ENCODE measurements around the gene VANGL2.

- TF ChIP-seq POLR2A (IDR thresholded peaks at IDR 0.05) = no peak
- no peak for TF ChIP-seq CTCF (IDR thresholded peaks at IDR 0.05)
These were observed 7.8 kb downstream of the VANGL2 start for GRCh38 chr1:160407839-160408801.
